Measurements from ENCODE around the gene ANKRD13B. TPM values are rescaled to one million over a fixed set of nuclear protein-coding genes. Genes with fewer than 3 reads are reported as not detected.

Gene ANKRD13B
- total RNA-seq, 2 experiments from 2014 or later: 11.3 to 13.6 TPM

- no peak for DNase-seq
- ChIA-PET POLR2A (no interaction called here), CTCF (interaction anchor here (0.8 to 4.1 kb wide), 3 partner anchors 19 to 44 kb away, joined by 3 to 43 read pairs (median 6); partner anchors contain the start of genes ABHD15 and ANKRD13B)
- H3K4me1 Mint-ChIP-seq: peaks cover 29% of the 10 kb centered on the region
- peaks cover 4% of the 10 kb centered on the region for H3K27me3 Mint-ChIP-seq
- H3K36me3 Mint-ChIP-seq (ENCODE audit: low read depth): no peaks in the 10 kb centered on the region
- no peak overlapping the region for H3K27ac Mint-ChIP-seq
- no peak overlapping the region for H3K4me3 Mint-ChIP-seq
- H3K9me3 Mint-ChIP-seq: no peaks in the 10 kb centered on the region
Measured at GRCh38 chr17:29611351-29612093, 18.6 kb downstream of the ANKRD13B start.

DNA sequence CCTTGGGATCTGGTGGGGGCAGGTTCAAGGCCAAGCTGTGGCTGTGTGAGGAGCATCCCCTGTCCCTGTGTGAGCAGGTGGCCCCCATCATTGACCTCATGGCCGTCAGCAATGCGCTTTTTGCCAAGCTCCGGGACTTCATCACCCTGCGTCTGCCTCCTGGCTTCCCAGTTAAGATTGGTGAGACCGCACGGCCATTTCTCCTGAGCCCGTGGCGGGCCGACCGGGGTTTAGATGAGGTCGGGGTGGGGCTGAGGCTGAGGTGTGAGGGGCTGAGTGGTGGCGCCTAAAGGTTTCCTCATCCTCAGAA lies 19.1 kb downstream of the ANKRD13B start:
- Mint-ChIP-seq H3K27me3 (peaks cover 10% of the 10 kb centered on the region), H3K9me3 (no peaks in the 10 kb centered on the region), H3K4me1 (peaks cover 34% of the 10 kb centered on the region), H3K36me3 (ENCODE audit: low read depth) (no peaks in the 10 kb centered on the region), H3K4me3 (no peak overlapping the region), H3K27ac (no peak overlapping the region)
- CTCF ChIA-PET: interaction anchor here (1.4 to 4.1 kb wide), 2 partner anchors 24 to 31 kb away, joined by 6 to 43 read pairs; no protein-coding TSS in a partner anchor
- POLR2A ChIA-PET: no interaction called here
- no peak for DNase-seq

DNA sequence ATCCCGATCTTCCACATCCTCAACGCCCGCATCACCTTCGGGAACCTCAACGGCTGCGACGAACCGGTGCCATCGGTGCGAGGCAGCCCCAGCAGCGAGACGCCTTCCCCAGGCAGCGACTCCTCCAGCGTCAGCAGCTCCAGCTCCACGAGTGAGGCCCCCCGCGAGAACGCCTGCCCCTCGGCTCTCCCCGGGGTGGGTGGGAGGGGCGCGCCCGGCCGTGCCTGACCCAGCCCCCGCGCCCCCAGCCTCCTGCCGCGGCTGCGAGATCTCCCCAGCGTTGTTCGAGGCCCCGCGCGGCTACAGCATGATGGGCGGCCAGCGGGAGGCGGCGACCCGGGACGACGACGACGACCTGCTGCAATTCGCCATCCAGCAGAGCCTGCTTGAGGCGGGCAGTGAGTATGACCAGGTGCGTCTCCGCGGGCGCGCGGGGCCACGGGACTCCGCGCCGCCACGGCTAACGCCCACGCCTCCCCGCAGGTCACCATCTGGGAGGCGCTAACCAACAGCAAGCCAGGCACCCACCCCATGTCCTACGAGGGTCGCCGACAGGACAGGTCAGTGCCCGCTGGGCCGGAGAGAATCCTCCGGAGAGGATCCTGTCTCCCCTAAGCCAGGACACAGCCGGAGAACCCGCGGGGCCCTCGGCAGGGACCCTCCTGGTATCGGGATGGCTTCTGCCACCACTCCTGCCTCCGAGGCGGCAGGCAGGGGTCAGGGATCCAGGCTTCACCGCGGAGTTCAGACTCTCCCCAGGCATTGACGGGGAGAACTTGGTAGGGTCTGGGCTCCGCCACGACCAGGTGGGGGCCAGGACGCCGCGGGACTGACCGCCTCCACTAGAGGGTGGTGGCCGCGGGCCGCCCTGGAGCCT lies 19.7 kb downstream of the ANKRD13B start:
- Mint-ChIP-seq H3K27ac (no peak overlapping the region), H3K9me3 (no peaks in the 10 kb centered on the region), H3K4me1 (peaks cover 40% of the 10 kb centered on the region), H3K36me3 (ENCODE audit: low read depth) (no peaks in the 10 kb centered on the region), H3K4me3 (no peak overlapping the region), H3K27me3 (peaks cover 10% of the 10 kb centered on the region)
- DNase-seq: no peak
- ChIA-PET CTCF (interaction anchor here (0.6 to 4.1 kb wide), 18 partner anchors 8 to 379 kb away, joined by 3 to 75 read pairs (median 5); partner anchors contain the start of genes ABHD15, ANKRD13B and TP53I13), POLR2A (interaction anchor here (1.1 to 6.4 kb wide), 6 partner anchors 20 to 147 kb away, joined by 3 to 107 read pairs (median 21); partner anchors contain the start of genes ABHD15, ANKRD13B and TP53I13)

DNA sequence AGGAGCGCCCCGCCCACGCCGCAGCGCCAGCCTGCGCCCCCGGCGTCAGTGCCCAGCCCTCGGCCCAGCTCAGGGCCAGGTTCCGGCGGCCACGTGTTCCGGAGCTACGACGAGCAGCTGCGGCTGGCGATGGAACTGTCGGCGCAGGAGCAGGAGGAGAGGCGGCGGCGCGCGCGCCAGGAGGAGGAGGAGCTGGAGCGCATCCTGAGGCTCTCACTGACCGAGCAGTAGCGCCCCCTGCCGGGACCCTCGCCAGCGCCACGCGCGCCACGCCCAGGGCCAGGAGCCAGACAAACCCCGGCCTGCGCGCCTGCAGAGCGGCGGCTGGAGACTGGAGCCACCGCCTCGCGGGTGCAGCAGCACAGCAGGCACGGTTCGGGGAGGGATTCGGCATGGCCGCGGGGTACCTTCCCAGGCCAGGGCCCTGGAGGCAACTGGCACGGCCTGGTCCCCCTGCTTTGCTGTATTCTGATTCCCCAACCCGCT lies 20.5 kb downstream of the ANKRD13B start:
- DNase-seq: peak; percentile 96
- no peaks in the 10 kb centered on the region for H3K36me3 Mint-ChIP-seq (ENCODE audit: low read depth)
- H3K27me3 Mint-ChIP-seq: peaks cover 10% of the 10 kb centered on the region
- H3K27ac Mint-ChIP-seq: peak overlapping the region; percentile 47
- peaks cover 45% of the 10 kb centered on the region for H3K4me1 Mint-ChIP-seq
- no peaks in the 10 kb centered on the region for H3K9me3 Mint-ChIP-seq
- ChIA-PET POLR2A (interaction anchor here (1.1 to 6.4 kb wide), 6 partner anchors 21 to 146 kb away, joined by 3 to 107 read pairs (median 21); partner anchors contain the start of genes ABHD15, ANKRD13B and TP53I13), CTCF (interaction anchor here (0.6 to 4.1 kb wide), 18 partner anchors 9 to 380 kb away, joined by 3 to 75 read pairs (median 5); partner anchors contain the start of genes ABHD15, ANKRD13B and TP53I13)
- H3K4me3 Mint-ChIP-seq: no peak overlapping the region

- Mint-ChIP-seq H3K4me1 (peaks cover 49% of the 10 kb centered on the region), H3K27ac (peak overlapping the region; percentile 47), H3K27me3 (peaks cover 10% of the 10 kb centered on the region), H3K36me3 (ENCODE audit: low read depth) (no peaks in the 10 kb centered on the region), H3K9me3 (no peaks in the 10 kb centered on the region), H3K4me3 (peak overlapping the region; percentile 75)
- DNase-seq: no peak
- ChIA-PET CTCF (interaction anchor here (0.6 to 4.1 kb wide), 14 partner anchors 10 to 244 kb away, joined by 3 to 75 read pairs (median 6); partner anchors contain the start of genes ABHD15 and ANKRD13B), POLR2A (interaction anchor here (1.1 to 6.4 kb wide), 6 partner anchors 21 to 146 kb away, joined by 3 to 107 read pairs (median 21); partner anchors contain the start of genes ABHD15, ANKRD13B and TP53I13)
Measured at GRCh38 chr17:29613856-29614255, 20.9 kb downstream of the ANKRD13B start.

DNA sequence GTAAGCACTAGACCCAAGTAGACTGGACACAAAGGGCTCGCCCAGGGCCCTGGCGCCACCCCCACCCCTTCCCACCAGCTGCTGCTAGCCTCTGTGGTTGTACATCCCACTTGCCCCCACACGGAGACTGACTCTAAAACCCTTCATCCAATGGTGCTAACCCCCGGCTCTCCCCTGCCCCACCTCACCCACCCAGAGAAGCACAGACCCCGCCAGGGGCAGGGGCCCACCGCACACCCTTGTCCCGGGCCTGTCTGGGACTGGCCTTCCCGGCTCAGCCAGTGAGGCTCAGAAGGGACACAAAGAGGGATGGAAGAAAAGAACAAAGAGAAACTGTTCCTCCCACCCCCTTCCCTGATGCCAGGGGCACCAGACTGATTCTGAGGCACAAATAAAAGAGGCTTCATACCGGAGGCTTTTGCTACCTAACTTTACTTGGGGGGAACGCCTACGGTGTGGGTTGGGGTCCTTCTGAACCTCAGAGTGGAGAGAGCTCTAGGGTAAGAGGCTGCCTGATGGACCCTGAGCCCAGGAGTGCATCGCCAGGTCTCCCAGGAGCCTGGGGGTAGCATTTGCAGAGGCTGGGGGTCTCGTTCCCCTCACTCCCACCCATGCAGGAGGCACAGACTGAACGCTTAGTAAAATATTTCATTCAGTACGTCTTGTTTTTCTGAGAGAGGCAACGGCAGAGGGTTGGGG lies 21.6 kb downstream of the ANKRD13B start:
- H3K9me3 Mint-ChIP-seq: no peaks in the 10 kb centered on the region
- no peak for DNase-seq
- H3K4me1 Mint-ChIP-seq: peaks cover 52% of the 10 kb centered on the region
- no peaks in the 10 kb centered on the region for H3K36me3 Mint-ChIP-seq (ENCODE audit: low read depth)
- H3K4me3 Mint-ChIP-seq: peak overlapping the region; percentile 75
- H3K27ac Mint-ChIP-seq: peak overlapping the region; percentile 99
- H3K27me3 Mint-ChIP-seq: peaks cover 12% of the 10 kb centered on the region
- ChIA-PET CTCF (interaction anchor here (0.6 to 5.0 kb wide), 20 partner anchors 10 to 665 kb away, joined by 3 to 75 read pairs (median 6); partner anchors contain the start of genes ABHD15, ANKRD13B and TP53I13), POLR2A (interaction anchor here (0.6 to 6.4 kb wide), 12 partner anchors 10 to 469 kb away, joined by 3 to 107 read pairs (median 9); partner anchors contain the start of genes ABHD15, ANKRD13B, GIT1 and NUFIP2)

GRCh38 chr17:29615048-29615385 lies 22.1 kb downstream of the ANKRD13B start:
- Mint-ChIP-seq H3K27me3 (peaks cover 13% of the 10 kb centered on the region), H3K4me3 (peak overlapping the region; percentile 75), H3K36me3 (ENCODE audit: low read depth) (no peaks in the 10 kb centered on the region), H3K27ac (peak overlapping the region; percentile 99), H3K9me3 (no peaks in the 10 kb centered on the region), H3K4me1 (peaks cover 52% of the 10 kb centered on the region)
- ChIA-PET CTCF (interaction anchor here (0.6 to 5.0 kb wide), 18 partner anchors 10 to 666 kb away, joined by 3 to 75 read pairs (median 6); partner anchors contain the start of genes ABHD15, ANKRD13B and TP53I13), POLR2A (interaction anchor here (0.6 to 6.4 kb wide), 16 partner anchors 10 to 470 kb away, joined by 3 to 107 read pairs (median 7); partner anchors contain the start of genes ABHD15, ANKRD13B, GIT1 and NUFIP2)
- peak; percentile 91 for DNase-seq

GRCh38 chr17:29615492-29616299 lies 22.8 kb downstream of the ANKRD13B start:
- Mint-ChIP-seq H3K9me3 (no peaks in the 10 kb centered on the region), H3K36me3 (ENCODE audit: low read depth) (no peaks in the 10 kb centered on the region), H3K4me1 (peaks cover 52% of the 10 kb centered on the region), H3K4me3 (peak overlapping the region; percentile 75), H3K27ac (peak overlapping the region; percentile 99), H3K27me3 (peaks cover 17% of the 10 kb centered on the region)
- ChIA-PET POLR2A (interaction anchor here (0.9 to 6.4 kb wide), 18 partner anchors 9 to 503 kb away, joined by 3 to 107 read pairs (median 7); partner anchors contain the start of genes ABHD15, ANKRD13B, GIT1 and NUFIP2), CTCF (interaction anchor here (0.6 to 5.0 kb wide), 27 partner anchors 9 to 666 kb away, joined by 3 to 75 read pairs (median 9); partner anchors contain the start of genes ABHD15, ANKRD13B and TP53I13)
- peak; percentile 91 for DNase-seq

- H3K4me1 Mint-ChIP-seq: peaks cover 52% of the 10 kb centered on the region
- no peaks in the 10 kb centered on the region for H3K36me3 Mint-ChIP-seq (ENCODE audit: low read depth)
- H3K4me3 Mint-ChIP-seq: peak overlapping the region; percentile 75
- H3K27me3 Mint-ChIP-seq: peaks cover 19% of the 10 kb centered on the region
- no peak for DNase-seq
- ChIA-PET POLR2A (interaction anchor here (0.7 to 6.4 kb wide), 25 partner anchors 8 to 1704 kb away, joined by 3 to 107 read pairs (median 8); partner anchors contain the start of genes ABHD15, ANKRD13B, GIT1 and NUFIP2), CTCF (interaction anchor here (0.7 to 5.0 kb wide), 41 partner anchors 7 to 509 kb away, joined by 3 to 64 read pairs (median 6); partner anchors contain the start of genes ABHD15, ANKRD13B, NUFIP2 and SSH2)
- H3K9me3 Mint-ChIP-seq: no peaks in the 10 kb centered on the region
- peak overlapping the region; percentile 96 for H3K27ac Mint-ChIP-seq
Measured at GRCh38 chr17:29616300-29617048, 23.5 kb downstream of the ANKRD13B start.

GRCh38 chr17:29617125-29617480 lies 24.2 kb downstream of the ANKRD13B start:
- peak; percentile 96 for DNase-seq
- Mint-ChIP-seq H3K4me3 (peak overlapping the region; percentile 75), H3K27ac (peak overlapping the region; percentile 96), H3K27me3 (peaks cover 23% of the 10 kb centered on the region), H3K36me3 (ENCODE audit: low read depth) (no peaks in the 10 kb centered on the region), H3K9me3 (no peaks in the 10 kb centered on the region), H3K4me1 (peaks cover 55% of the 10 kb centered on the region)
- POLR2A ChIA-PET: interaction anchor here (0.7 to 6.4 kb wide), 32 partner anchors 8 to 1703 kb away, joined by 3 to 107 read pairs (median 7); partner anchors contain the start of genes ABHD15, ANKRD13B, GIT1 and NUFIP2
- CTCF ChIA-PET: interaction anchor here (0.7 to 5.0 kb wide), 48 partner anchors 8 to 508 kb away, joined by 3 to 64 read pairs (median 5); partner anchors contain the start of genes ABHD15, ANKRD13B, NUFIP2 and SSH2

Measured in activated CD4-positive, alpha-beta memory T cell treated with anti-CD3 and anti-CD28 coated beads, Interleukin-2, amount 10 ng/mL, durations not matched to agents 7 days and 5 days (primary cell).